H1 (cell line): Measurements from ENCODE around the gene CDC73. TPM values are rescaled to one million over a fixed set of nuclear protein-coding genes. Genes with fewer than 3 reads are reported as not detected.

ENCODE experiments used
- CTCF ChIA-PET: fragments of 300-600 bp; sonication (Branson Sonifier 250); formaldehyde crosslinking; loops from one replicate; lab custom pipeline; 2021; ENCODE audit not compliant: partially characterized antibody; lab: Charles Lee
- POLR2A ChIA-PET: fragments of 300-600 bp; sonication (Branson Sonifier 250); formaldehyde crosslinking; loops from one replicate; lab custom pipeline; 2021; ENCODE audit warnings: inconsistent platforms; ENCODE audit not compliant: partially characterized antibody; lab: Charles Lee
- DNase-seq, 2 experiments: peaks; one replicate each; pipeline versions ENCODE4 v3.0.0 to v3.0.0-alpha.2; 2010 to 2022; ENCODE audit warnings: low spot score in 2 of 2, low read depth in 1 of 2, mixed read lengths in 1 of 2
- FAIRE-seq: peaks from 2 replicates; lab custom pipeline; 2011; peaks lifted over from hg19 to GRCh38; lab: Jason Lieb, UNC
- H2AFZ ChIP-seq: 2 replicates; pipeline ENCODE4 v1.8.1; 2012; ENCODE audit warnings: low read length, inconsistent platforms
- H2AK5ac ChIP-seq: 2 replicates; pipeline ENCODE4 v1.6.1; 2013; ENCODE audit warnings: low read depth, low read length
- H2BK120ac ChIP-seq: replicated peaks from 2 replicates; pipeline ENCODE3; 2013; ENCODE audit warnings: low read depth, low read length, inconsistent platforms
- H2BK12ac ChIP-seq: 2 replicates; pipeline ENCODE4 v1.6.1; 2013; ENCODE audit warnings: low read depth, low read length
- H2BK15ac ChIP-seq: 2 replicates; pipeline ENCODE4 v1.6.1; 2013; ENCODE audit warnings: low read length
- H2BK20ac ChIP-seq: 2 replicates; pipeline ENCODE4 v1.6.1; 2013; ENCODE audit warnings: low read length
- H2BK5ac ChIP-seq: 2 replicates; pipeline ENCODE4 v1.6.1; 2013; ENCODE audit warnings: low read depth, low read length
- H3K14ac ChIP-seq: 2 replicates; pipeline ENCODE4 v1.6.1; 2013; ENCODE audit warnings: inconsistent platforms; ENCODE audit not compliant: insufficient read length
- H3K18ac ChIP-seq: 2 replicates; pipeline ENCODE4 v1.6.1; 2013; ENCODE audit warnings: low read length; ENCODE audit errors: extremely low read depth
- H3K23ac ChIP-seq: 2 replicates; pipeline ENCODE4 v1.6.1; 2013; ENCODE audit warnings: inconsistent platforms; ENCODE audit not compliant: insufficient read length
- H3K23me2 ChIP-seq: 2 replicates; pipeline ENCODE4 v1.6.1; 2013; ENCODE audit warnings: low read depth, low read length
- H3K27ac ChIP-seq: 2 replicates; pipeline ENCODE4 v1.6.1; 2011; ENCODE audit warnings: low read depth, low read length, inconsistent platforms
- H3K27me3 ChIP-seq, 4 experiments: replicated peaks in 1 of 4; 1 replicate in 1 of 4; 2 replicates in 3 of 4; pipeline versions ENCODE4 v1.6.1 to v1.8.1; 2011 to 2013; ENCODE audit warnings: low read length in 3 of 4, mild to moderate bottlenecking in 3 of 4, inconsistent platforms in 2 of 4, mixed read lengths in 2 of 4, moderate library complexity in 1 of 4; ENCODE audit not compliant: control insufficient read depth in 3 of 4, insufficient read depth in 3 of 4; ENCODE audit errors: extremely low read depth in 1 of 4
- H3K36me3 ChIP-seq, 4 experiments: 2 replicates each; pipeline versions ENCODE4 v1.6.1 to v1.8.1; 2011 to 2013; ENCODE audit warnings: mild to moderate bottlenecking in 4 of 4, low read length in 3 of 4, moderate library complexity in 2 of 4, control low read depth in 1 of 4, inconsistent platforms in 1 of 4; ENCODE audit not compliant: insufficient read depth in 4 of 4, control insufficient read depth in 2 of 4
- H3K4ac ChIP-seq: replicated peaks from 2 replicates; pipeline ENCODE3; 2013; ENCODE audit warnings: low read length, low read depth, mixed read lengths, inconsistent platforms; ENCODE audit not compliant: insufficient read length
- H3K4me1 ChIP-seq, 4 experiments: replicated peaks in 1 of 4; 1 replicate in 1 of 4; 2 replicates in 3 of 4; pipeline versions ENCODE4 v1.6.1 to v1.8.1; 2011 to 2013; ENCODE audit warnings: low read length in 3 of 4, inconsistent platforms in 2 of 4, mixed read lengths in 1 of 4; ENCODE audit not compliant: insufficient read depth in 4 of 4, control insufficient read depth in 3 of 4
- H3K4me2 ChIP-seq, 2 experiments: 2 replicates each; pipeline versions ENCODE4 v1.6.1 to v1.8.1; 2011 to 2013; ENCODE audit warnings: low read depth in 2 of 2, low read length in 2 of 2, control low read depth in 1 of 2, inconsistent platforms in 1 of 2, mild to moderate bottlenecking in 1 of 2; ENCODE audit not compliant: insufficient read depth in 1 of 2
- H3K4me3 ChIP-seq, 4 experiments: fragments of 200-600, 300-600 bp in 1 of 4; sonication (generic), shearing (Covaris generic), sonication (Bioruptor Twin) in 1 of 4; 2 replicates each; pipeline versions ENCODE4 v1.5.1 to v1.8.1; 2011 to 2016; ENCODE audit warnings: low read length in 4 of 4, low read depth in 3 of 4, control low read depth in 2 of 4, inconsistent platforms in 2 of 4, mild to moderate bottlenecking in 2 of 4, mixed read lengths in 1 of 4, moderate library complexity in 1 of 4; ENCODE audit not compliant: insufficient read depth in 2 of 4; ENCODE audit errors: extremely low read depth in 1 of 4
- H3K56ac ChIP-seq: replicated peaks from 2 replicates; pipeline ENCODE3; 2013; ENCODE audit warnings: low read depth, mild to moderate bottlenecking, mixed read lengths, low read length, inconsistent platforms; ENCODE audit not compliant: insufficient read length
- H3K79me1 ChIP-seq: 2 replicates; pipeline ENCODE4 v1.6.1; 2013; ENCODE audit warnings: low read depth, low read length, control low read depth
- H3K79me2 ChIP-seq, 2 experiments: 2 replicates each; pipeline versions ENCODE4 v1.6.1 to v1.8.1; 2012 to 2013; ENCODE audit warnings: low read length in 2 of 2, mild to moderate bottlenecking in 2 of 2, inconsistent platforms in 1 of 2; ENCODE audit not compliant: insufficient read depth in 2 of 2, control insufficient read depth in 1 of 2
- H3K9ac ChIP-seq, 4 experiments: replicated peaks in 1 of 4; 1 replicate in 1 of 4; 2 replicates in 3 of 4; pipeline versions ENCODE4 v1.6.1 to v1.8.1; 2011 to 2013; ENCODE audit warnings: low read depth in 3 of 4, low read length in 3 of 4, control low read depth in 2 of 4, mild to moderate bottlenecking in 2 of 4, moderate library complexity in 2 of 4, inconsistent platforms in 1 of 4; ENCODE audit errors: extremely low read depth in 1 of 4
- H3K9me3 ChIP-seq, 2 experiments: 2 replicates each; pipeline versions ENCODE4 v1.6.1 to v1.8.1; 2012 to 2013; ENCODE audit warnings: mild to moderate bottlenecking in 2 of 2, moderate library complexity in 2 of 2, control low read depth in 1 of 2, inconsistent platforms in 1 of 2, low read depth in 1 of 2, low read length in 1 of 2, mixed read lengths in 1 of 2; ENCODE audit not compliant: insufficient read depth in 2 of 2
- H4K20me1 ChIP-seq, 2 experiments: replicated peaks in 1 of 2; 2 replicates each; pipeline versions ENCODE3 to v1.8.1; 2011 to 2013; ENCODE audit warnings: inconsistent platforms in 2 of 2, low read length in 2 of 2, mild to moderate bottlenecking in 1 of 2; ENCODE audit not compliant: insufficient read depth in 2 of 2, control insufficient read depth in 1 of 2
- H4K5ac ChIP-seq: 2 replicates; pipeline ENCODE4 v1.6.1; 2013; ENCODE audit warnings: low read length, low read depth, mixed read lengths, inconsistent platforms; ENCODE audit not compliant: insufficient read length
- H4K8ac ChIP-seq: 2 replicates; pipeline ENCODE4 v1.8.0; 2013; ENCODE audit warnings: mild to moderate bottlenecking, moderate library complexity, low read length, inconsistent platforms; ENCODE audit not compliant: insufficient read depth; ENCODE audit errors: extremely low read depth
- H4K91ac ChIP-seq: replicated peaks from 2 replicates; pipeline ENCODE3; 2013; ENCODE audit warnings: low read length, mixed read lengths, inconsistent platforms; ENCODE audit not compliant: insufficient read length
- CEBPB ChIP-seq: IDR thresholded peaks from 2 replicates; pipeline ENCODE4 v1.6.1; 2012; ENCODE audit warnings: low read depth, low read length
- GTF2F1 ChIP-seq: IDR thresholded peaks from 2 replicates; pipeline ENCODE4 v1.6.1; 2012; ENCODE audit warnings: low read depth, low read length, improper control_type of control experiment, borderline replicate concordance
- TBP ChIP-seq: IDR thresholded peaks from 2 replicates; pipeline ENCODE4 v1.6.1; 2011; ENCODE audit warnings: low read depth, low read length, improper control_type of control experiment
- YY1 ChIP-seq: IDR thresholded peaks from 2 replicates; pipeline ENCODE4 v1.6.1; 2011; ENCODE audit warnings: low read depth, mild to moderate bottlenecking, low read length
- polyA plus RNA-seq, 7 experiments: library from polyadenylated mRNA; depleted of rRNA in 3 of 7; stranded (reverse) in 5 of 7; unstranded in 2 of 7; fragments of >200 nt in 5 of 7; fragments of 200-250 nt in 2 of 7; gene quantifications; 1 replicate in 5 of 7; 2 replicates in 1 of 7; 4 replicates in 1 of 7; pipeline versions ENCODE4 v1.2.1 to v1.2.3, GENCODE V29; 2011 to 2013; ENCODE audit warnings: missing spikeins in 2 of 7, mixed read lengths in 2 of 7
- total RNA-seq: library from RNA; stranded (reverse); fragmentation: NEBNext Ultra II Directional; extraction: Animal tissue kit (Norgen Biotek cat#: 25700); gene quantifications from 2 replicates; pipeline ENCODE4 v1.2.1, GENCODE V29; 2021

The CDC73 gene
- total and polyA plus RNA-seq, 2 of the 8 experiments (the other 6 are each of a cell fraction or from before 2014, with no cell fraction given): 9.8 to 64.0 TPM

- POLR2A ChIA-PET: interaction anchor here (1.0 kb wide), 1 partner anchor 17 kb away, joined by 3 read pairs; no protein-coding TSS in a partner anchor
- no peak overlapping the region for H3K4me3 ChIP-seq
- H4K8ac ChIP-seq: no peak overlapping the region
- H3K4me2 ChIP-seq: no peak overlapping the region
- no peak overlapping the region for H2BK120ac ChIP-seq
- CTCF ChIA-PET: interaction anchor here (3.3 kb wide), 1 partner anchor 9 kb away, joined by 16 read pairs; no protein-coding TSS in a partner anchor
- no peaks in the 10 kb centered on the region for H3K79me2 ChIP-seq
- no peak overlapping the region for H3K14ac ChIP-seq
- H3K27ac ChIP-seq: no peak overlapping the region
- no peak overlapping the region for H3K4ac ChIP-seq
- no peak overlapping the region for H3K9ac ChIP-seq
- no peaks in the 10 kb centered on the region for H3K23me2 ChIP-seq
- FAIRE-seq (no peak), DNase-seq (no peak)
- no peak overlapping the region for H3K18ac ChIP-seq
- H2AK5ac ChIP-seq: no peak overlapping the region
- H3K56ac ChIP-seq: no peak overlapping the region
- H4K5ac ChIP-seq: no peak overlapping the region
- no peaks in the 10 kb centered on the region for H3K36me3 ChIP-seq
- H3K4me1 ChIP-seq: no peaks in the 10 kb centered on the region
- H2BK5ac ChIP-seq: no peak overlapping the region
- no peaks in the 10 kb centered on the region for H4K20me1 ChIP-seq
- H2BK20ac ChIP-seq: no peak overlapping the region
- H3K9me3 ChIP-seq: no peaks in the 10 kb centered on the region
- H3K23ac ChIP-seq: no peak overlapping the region
- no peak overlapping the region for H4K91ac ChIP-seq
- H3K27me3 ChIP-seq: no peaks in the 10 kb centered on the region
- no peaks in the 10 kb centered on the region for H3K79me1 ChIP-seq
- H2AFZ ChIP-seq: no peak overlapping the region
- H2BK12ac ChIP-seq: no peak overlapping the region
- no peak overlapping the region for H2BK15ac ChIP-seq
- TF ChIP-seq YY1: no peak
- TF ChIP-seq GTF2F1: no peak
- no peak for TF ChIP-seq TBP
- TF ChIP-seq CEBPB: no peak
Observed at GRCh38 chr1:193285641-193286040, 163.8 kb downstream of the CDC73 start.
